Measurements from ENCODE around the gene ADAMTSL3.
"Not testable (repeated sequence)": the region's sequence is repeated elsewhere in the genome, so short reads cannot be mapped to it uniquely, and the experiment has no call there.

ADAMTSL3 gene

GRCh38 chr15:84022516-84022915, 368.6 kb downstream of the ADAMTSL3 start:
- DNase-seq (ENCODE audit: low read depth in 2 of 2): no peak

GRCh38 chr15:84023636-84024035, 369.7 kb downstream of the ADAMTSL3 start:
- no peak for DNase-seq (ENCODE audit: low read depth in 2 of 2)

GRCh38 chr15:84033793-84034553, 380.1 kb downstream of the ADAMTSL3 start:
- DNase-seq (ENCODE audit: low read depth in 2 of 2): no peak

- no peak for DNase-seq (ENCODE audit: low read depth in 2 of 2)
These were observed 380.9 kb downstream of the ADAMTSL3 start for GRCh38 chr15:84034578-84035398.

- no peak for DNase-seq (ENCODE audit: low read depth in 2 of 2)
These were observed 381.5 kb downstream of the ADAMTSL3 start for GRCh38 chr15:84035399-84035766.

- no peak for DNase-seq (ENCODE audit: low read depth in 2 of 2)
These were observed 383.4 kb downstream of the ADAMTSL3 start for GRCh38 chr15:84037301-84037700.

GRCh38 chr15:84042434-84043056, 388.6 kb downstream of the ADAMTSL3 start:
- not testable (repeated sequence) for DNase-seq (ENCODE audit: low read depth in 2 of 2)

- no peak for DNase-seq (ENCODE audit: low read depth in 2 of 2)
These were observed 392.2 kb downstream of the ADAMTSL3 start for GRCh38 chr15:84046064-84046637.

- DNase-seq (ENCODE audit: low read depth in 2 of 2): not testable (repeated sequence)
These were observed 395.6 kb downstream of the ADAMTSL3 start for GRCh38 chr15:84049480-84049879.

- DNase-seq (ENCODE audit: low read depth in 2 of 2): no peak
These were observed 396.2 kb downstream of the ADAMTSL3 start for GRCh38 chr15:84050076-84050475.

- DNase-seq (ENCODE audit: low read depth in 2 of 2): not testable (repeated sequence)
These were observed 397.2 kb downstream of the ADAMTSL3 start for GRCh38 chr15:84051146-84051545.

- DNase-seq (ENCODE audit: low read depth in 2 of 2): not testable (repeated sequence)
These were observed 400.6 kb downstream of the ADAMTSL3 start for GRCh38 chr15:84054544-84054943.

GRCh38 chr15:84057714-84058331, 403.9 kb downstream of the ADAMTSL3 start:
- DNase-seq (ENCODE audit: low read depth in 2 of 2): no peak

GRCh38 chr15:84063674-84064073, 409.8 kb downstream of the ADAMTSL3 start:
- not testable (repeated sequence) for DNase-seq (ENCODE audit: low read depth in 2 of 2)

- DNase-seq (ENCODE audit: low read depth in 2 of 2): not testable (repeated sequence)
These were observed 414.8 kb downstream of the ADAMTSL3 start for GRCh38 chr15:84068674-84069073.

GRCh38 chr15:84078038-84078437, 424.1 kb downstream of the ADAMTSL3 start:
- DNase-seq (ENCODE audit: low read depth in 2 of 2): not testable (repeated sequence)

- DNase-seq (ENCODE audit: low read depth in 2 of 2): not testable (repeated sequence)
These were observed 425.5 kb downstream of the ADAMTSL3 start for GRCh38 chr15:84079325-84079884.

- DNase-seq (ENCODE audit: low read depth in 2 of 2): no peak
These were observed 426.2 kb downstream of the ADAMTSL3 start for GRCh38 chr15:84079885-84080777.

GRCh38 chr15:84080778-84081084, 426.8 kb downstream of the ADAMTSL3 start:
- DNase-seq (ENCODE audit: low read depth in 2 of 2): not testable (repeated sequence)

GRCh38 chr15:84081391-84082168, 427.7 kb downstream of the ADAMTSL3 start:
- no peak for DNase-seq (ENCODE audit: low read depth in 2 of 2)

All from stimulated activated CD8-positive, alpha-beta memory T cell treated with anti-CD3 and anti-CD28 coated beads, Interleukin-2, amount 100 ng/mL, for 1 hour (primary cell).